ENCODE results near the gene MYH4. TPM values are rescaled to one million over a fixed set of nuclear protein-coding genes. Genes with fewer than 3 reads are reported as not detected.

Gene MYH4
- total RNA-seq, 2 experiments from 2014 or later: not detected

DNA sequence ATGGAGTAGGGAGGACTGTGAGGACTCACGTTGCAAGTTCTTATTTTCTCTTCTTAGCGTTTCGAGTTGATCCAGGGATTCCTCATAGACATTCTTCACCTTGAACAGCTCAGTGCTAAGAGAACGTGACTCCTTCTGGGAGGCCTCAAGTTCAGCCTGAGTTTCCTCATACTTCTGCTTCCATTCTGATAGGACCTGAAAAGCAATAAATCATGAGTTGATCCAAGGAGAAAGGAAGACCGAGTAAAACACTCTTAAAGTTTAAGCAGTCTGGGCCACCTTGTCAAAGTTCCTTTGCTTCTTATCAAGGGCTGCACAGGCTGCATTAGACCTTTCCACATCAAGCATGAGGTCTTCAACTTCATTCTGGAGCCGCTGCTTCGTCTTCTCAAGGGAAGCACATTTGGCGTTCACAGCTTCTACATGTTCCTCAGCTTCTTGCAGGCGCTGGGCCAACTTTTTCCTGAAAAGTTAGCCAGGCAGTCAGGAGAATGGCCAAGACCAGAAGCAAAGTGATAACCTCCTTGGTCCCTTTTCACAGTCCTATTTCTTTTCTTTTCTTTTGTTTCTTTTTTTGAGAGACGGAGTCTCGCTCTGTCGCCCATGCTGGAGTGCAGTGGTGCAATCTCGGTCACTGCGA lies 72.7 kb downstream of the MYH4 start:
- no peak for ATAC-seq
- no peak overlapping the region for H3K4me3 Mint-ChIP-seq
- H3K27me3 Mint-ChIP-seq: peaks cover 3% of the 10 kb centered on the region
- DNase-seq: no peak
- CTCF ChIA-PET: no interaction called here
- no peak overlapping the region for H3K27ac Mint-ChIP-seq
- H3K4me1 Mint-ChIP-seq: no peaks in the 10 kb centered on the region
- no peaks in the 10 kb centered on the region for H3K9me3 Mint-ChIP-seq (ENCODE audit: low read depth)
- no peaks in the 10 kb centered on the region for H3K36me3 Mint-ChIP-seq

DNA sequence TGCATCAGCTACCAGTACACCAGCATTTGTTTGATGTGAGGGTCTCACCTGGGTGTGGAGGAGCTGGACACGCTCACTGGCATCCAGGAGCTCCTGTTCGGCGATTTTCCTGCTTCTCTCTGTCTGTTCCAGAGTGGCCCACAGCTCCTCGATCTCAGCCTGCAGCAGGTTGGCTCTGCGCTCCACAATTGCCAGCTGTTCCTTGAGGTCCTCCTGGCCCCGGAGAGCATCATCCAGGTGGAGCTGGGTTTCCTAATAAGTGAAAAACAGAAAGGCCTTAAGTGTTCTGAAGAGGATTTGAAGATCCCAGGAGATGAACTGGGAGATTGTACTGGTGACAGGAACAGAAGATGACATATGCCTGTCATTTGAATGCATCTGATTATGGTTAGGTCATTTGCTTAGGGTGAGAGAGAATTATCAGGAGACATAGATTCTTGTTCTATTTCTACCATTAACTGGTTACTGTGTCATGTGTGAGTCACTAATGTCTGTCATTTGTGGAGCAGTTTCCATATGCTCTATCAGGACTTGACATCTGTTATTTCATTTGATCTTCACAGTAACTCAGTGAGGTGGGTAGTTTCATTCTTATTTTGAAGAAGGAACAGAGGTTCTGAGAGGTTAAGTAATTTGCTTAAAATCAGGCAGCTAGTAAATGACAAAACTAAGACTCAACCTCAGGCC lies 75.0 kb downstream of the MYH4 start:
- Mint-ChIP-seq H3K4me1 (no peaks in the 10 kb centered on the region), H3K27me3 (peaks cover 7% of the 10 kb centered on the region), H3K4me3 (no peak overlapping the region), H3K27ac (no peak overlapping the region), H3K9me3 (ENCODE audit: low read depth) (no peaks in the 10 kb centered on the region), H3K36me3 (no peaks in the 10 kb centered on the region)
- CTCF ChIA-PET: no interaction called here
- ATAC-seq (no peak), DNase-seq (no peak)

Other genes with a start within 250 kb of the MYH4 start
- gene MYH13, start 96.6 kb downstream of the MYH4 start, total RNA-seq: not detected
- not detected for gene MYH8, start 47.6 kb downstream of the MYH4 start, total RNA-seq
- gene MYH1, start 49.0 kb upstream of the MYH4 start, total RNA-seq: not detected
- gene MYH2, start 80.1 kb upstream of the MYH4 start, total RNA-seq: not detected
- gene MYH3, start 187.8 kb upstream of the MYH4 start, total RNA-seq: 1 to 10 TPM; 4.1 to 4.3 TPM
- 10 to 100 TPM; 25.6 to 30.4 TPM for gene SCO1, start 228.0 kb upstream of the MYH4 start, total RNA-seq
- 10 to 100 TPM in 1 of 2 experiments, 1 to 10 TPM in 1; 9.9 to 10.6 TPM for gene ADPRM, start 228.0 kb upstream of the MYH4 start, total RNA-seq

All from activated CD8-positive, alpha-beta memory T cell treated with anti-CD3 and anti-CD28 coated beads, Interleukin-2, amount 10 ng/mL, durations not matched to agents 7 days and 5 days (primary cell).